GM12874 (cell line): ENCODE measurements around the gene SSRP1.

Experiments used
- TF ChIP-seq, protein P1 (sequence below): IDR thresholded peaks from 2 replicates; pipeline ENCODE4 v1.5.1; 2011; ENCODE audit warnings: low read depth, mild to moderate bottlenecking, control low read depth, low read length, moderate library complexity; ENCODE audit not compliant: insufficient read depth

SSRP1 gene

DNA sequence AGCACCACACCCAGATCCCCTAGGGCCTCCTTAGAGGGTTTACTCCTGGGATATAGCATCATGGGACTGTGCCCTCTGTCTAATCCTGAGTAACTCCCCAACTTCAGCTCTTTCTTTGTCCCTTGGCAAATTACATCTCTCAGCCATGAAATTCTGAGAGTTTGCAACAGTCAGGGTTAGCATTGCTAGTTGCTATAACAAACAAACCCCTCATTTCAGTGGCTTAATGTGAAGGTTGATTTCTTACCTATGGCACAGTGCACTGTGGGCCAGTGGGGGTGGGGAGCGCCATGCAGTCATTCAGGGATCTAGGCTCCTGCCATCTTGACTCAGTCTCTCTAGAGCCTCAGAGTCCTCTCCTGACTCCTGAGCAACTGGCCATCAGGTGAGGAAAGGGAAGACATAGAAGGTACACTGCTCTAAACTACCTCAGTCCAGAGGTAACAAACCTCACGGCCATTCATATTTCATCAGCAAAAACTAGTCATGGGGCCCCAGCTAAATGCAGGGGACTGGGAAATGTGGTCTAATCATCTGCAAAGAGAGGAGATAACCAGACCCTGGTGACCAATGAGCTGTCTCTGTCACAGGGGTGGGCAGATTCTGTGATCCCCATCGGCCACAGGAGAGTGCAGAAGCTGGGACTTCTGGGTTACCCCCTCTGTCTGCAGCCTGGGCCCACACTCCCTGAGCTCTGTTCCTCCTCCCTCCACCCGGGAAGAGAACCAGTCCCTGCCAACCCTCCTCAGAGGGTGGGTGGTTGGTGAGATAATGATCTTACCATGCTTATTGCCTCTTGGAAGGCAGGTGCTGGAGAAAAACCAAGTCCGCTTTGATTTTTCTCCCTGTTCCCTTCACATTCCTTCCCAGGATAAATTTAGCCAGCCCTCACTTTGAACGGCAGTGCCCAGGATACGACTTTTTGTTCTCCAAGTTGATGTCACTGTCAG lies 27.7 kb upstream of the SSRP1 start:
- TF ChIP-seq, protein P1, sequence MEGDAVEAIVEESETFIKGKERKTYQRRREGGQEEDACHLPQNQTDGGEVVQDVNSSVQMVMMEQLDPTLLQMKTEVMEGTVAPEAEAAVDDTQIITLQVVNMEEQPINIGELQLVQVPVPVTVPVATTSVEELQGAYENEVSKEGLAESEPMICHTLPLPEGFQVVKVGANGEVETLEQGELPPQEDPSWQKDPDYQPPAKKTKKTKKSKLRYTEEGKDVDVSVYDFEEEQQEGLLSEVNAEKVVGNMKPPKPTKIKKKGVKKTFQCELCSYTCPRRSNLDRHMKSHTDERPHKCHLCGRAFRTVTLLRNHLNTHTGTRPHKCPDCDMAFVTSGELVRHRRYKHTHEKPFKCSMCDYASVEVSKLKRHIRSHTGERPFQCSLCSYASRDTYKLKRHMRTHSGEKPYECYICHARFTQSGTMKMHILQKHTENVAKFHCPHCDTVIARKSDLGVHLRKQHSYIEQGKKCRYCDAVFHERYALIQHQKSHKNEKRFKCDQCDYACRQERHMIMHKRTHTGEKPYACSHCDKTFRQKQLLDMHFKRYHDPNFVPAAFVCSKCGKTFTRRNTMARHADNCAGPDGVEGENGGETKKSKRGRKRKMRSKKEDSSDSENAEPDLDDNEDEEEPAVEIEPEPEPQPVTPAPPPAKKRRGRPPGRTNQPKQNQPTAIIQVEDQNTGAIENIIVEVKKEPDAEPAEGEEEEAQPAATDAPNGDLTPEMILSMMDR = no peak

DNA sequence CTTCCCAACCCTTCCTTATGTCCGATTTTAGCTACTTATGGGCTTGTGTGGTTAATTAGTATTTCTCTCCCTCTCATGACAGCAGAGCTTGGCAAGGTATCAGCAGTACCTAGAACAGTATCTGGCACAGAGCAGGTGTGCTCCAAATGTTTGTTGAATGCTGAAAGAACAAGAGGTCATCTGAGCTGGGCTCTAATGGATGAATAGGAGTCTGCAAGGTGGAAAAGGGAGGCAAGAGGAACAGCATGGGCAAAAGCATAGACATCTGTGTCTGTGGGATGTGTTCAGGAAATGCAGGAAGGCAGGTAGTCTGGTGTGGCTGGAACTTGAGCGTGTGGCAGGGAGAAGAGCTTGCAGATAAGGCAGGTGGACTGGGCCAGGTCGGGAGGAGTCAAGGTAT lies 26.2 kb upstream of the SSRP1 start:
- TF ChIP-seq, protein P1 = no peak

DNA sequence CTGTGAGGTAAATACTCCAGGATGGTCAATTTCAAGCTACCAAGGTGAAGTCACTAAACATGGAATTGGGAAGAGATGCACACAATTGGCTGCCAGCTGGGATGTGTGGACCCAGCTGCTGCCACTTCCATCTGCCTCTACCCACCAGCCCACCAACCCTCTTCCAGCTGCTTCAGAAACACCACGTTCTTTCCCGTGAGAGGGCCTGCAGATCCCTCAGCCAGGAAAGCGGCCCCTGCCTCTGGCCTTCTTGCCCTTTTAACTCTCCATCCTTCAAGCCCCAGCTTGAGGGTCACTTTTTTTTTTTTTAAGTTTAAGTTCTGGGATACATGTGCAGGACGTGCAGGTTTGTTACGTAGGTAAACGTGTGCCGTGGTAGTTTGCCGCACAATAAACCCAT lies 25.3 kb upstream of the SSRP1 start:
- TF ChIP-seq, protein P1 = no peak

DNA sequence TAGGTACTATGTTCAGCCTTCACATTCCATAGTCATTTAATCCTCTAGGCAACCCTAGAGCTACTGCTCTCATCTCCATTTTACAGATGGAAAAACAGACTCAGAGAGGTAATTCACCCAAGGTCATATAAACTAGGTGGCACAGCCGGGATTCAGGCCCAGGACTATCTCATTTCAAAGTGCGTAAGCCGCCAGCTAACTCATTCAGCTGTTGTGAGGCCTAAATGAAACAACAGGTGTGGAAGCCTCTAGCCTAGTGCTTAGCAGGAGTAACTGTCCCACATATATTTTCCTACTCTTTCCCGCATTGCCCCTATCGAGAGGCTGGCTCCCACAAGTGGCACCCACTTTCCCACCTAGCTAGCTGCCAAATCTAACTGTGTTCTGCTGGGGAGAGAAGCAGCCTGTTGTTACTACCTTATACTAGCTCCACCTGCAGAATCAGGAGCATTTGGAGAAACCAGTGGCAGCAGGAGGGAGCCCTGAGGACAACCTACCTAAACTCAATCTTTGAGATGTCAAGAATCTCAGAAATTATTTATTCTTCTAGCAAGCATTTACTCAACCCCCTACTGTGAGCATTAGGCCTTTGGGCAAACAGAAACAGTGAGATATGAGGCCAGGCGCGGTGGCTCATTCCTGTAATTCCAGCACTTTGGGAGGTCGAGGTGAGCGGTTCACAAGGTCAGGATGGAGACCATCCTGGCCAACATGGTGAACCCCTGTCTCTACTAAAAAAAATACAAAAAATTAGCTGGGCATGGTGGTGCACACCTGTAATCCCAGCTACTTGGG lies 24.4 kb upstream of the SSRP1 start:
- TF ChIP-seq, protein P1 = no peak

DNA sequence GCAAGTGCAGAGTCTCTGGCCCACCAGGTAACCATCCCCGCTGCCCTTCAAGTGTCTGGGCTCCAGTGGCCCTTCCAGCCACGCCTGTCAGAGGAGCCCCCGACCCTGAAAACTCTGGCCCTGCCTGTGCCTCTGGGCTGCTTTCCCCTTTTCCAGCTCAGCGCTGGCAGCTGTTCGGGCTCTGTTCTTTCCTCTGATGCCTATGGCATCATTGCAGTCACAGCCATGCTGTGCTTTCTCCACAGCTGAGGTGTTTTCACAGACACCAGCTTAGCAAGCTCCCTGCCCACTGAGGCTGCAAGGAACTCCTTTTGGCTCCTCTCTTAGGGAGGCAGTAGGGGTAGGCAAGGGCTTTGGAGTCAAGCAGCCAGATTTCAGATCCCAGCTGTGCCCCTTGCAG lies 23.7 kb upstream of the SSRP1 start:
- TF ChIP-seq, protein P1 = no peak

DNA sequence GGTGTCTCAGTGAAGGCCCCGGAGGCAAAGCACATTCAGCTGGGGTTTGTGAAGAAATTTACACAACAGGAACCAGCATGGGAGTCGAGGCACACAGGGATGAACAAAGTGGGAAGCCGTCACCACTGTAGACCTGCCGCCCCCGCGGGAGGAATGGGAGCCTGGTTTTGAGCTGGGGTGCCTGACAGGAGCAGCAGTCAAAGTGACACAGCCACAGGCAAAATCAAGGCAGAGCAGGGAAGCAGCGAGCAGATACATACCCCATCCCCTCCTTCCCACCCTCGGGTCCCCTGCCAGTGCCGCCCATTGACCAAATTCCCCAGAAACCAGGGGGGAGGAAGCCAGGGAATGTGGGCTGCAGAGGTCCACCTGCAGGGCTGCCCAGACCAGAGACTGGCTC lies 23.3 kb upstream of the SSRP1 start:
- TF ChIP-seq, protein P1 = no peak

DNA sequence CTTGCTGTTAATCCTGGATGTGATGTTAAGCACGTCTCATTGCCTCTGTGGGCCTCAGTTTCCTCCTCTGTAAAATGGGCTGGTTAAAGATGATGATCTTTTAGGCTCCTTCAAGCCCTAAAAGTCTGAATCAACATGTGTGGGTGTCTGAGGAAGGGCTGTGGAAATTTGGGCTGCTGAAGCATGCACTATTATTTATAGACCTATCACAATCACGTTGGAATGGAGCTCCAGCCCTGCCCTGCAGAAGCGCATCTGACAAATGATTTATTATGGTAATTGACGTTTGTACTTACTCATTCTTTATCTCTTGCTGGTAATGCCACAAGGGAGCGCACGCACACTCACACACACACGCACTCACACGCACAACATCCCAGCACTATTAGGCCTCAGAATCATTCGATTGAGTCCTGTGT lies 22.9 kb upstream of the SSRP1 start:
- TF ChIP-seq, protein P1 = no peak
